ENCODE data around the gene BTBD9. TPM values are rescaled to one million over a fixed set of nuclear protein-coding genes. Genes with fewer than 3 reads are reported as not detected.

Gene BTBD9
- total and polyA plus RNA-seq, 2 of the 13 experiments (the other 11 are each of a cell fraction or from before 2014, with no cell fraction given) = 1.2 to 3.0 TPM

DNA sequence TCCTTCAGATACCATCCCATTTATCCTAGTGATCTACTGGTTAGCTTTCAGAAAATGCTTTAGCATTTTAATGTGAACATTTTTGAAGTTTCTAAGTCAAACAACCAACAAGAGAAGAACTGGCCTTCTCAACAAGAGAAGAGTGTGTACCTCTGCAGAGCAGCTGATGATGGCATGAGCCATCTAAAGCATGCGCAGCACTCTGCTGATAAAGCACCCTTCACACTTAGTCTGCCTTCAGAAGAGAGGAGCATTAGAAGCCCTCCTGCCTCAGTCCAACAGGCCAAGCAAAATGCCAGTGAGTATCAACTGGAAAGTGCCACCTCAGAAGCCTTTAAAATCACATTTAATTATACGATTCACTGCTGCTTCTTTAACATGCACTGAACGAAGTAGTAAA lies 169.2 kb downstream of the BTBD9 start:
- intact Hi-C loops (cut with micrococcal nuclease; ENCODE audit: unreplicated experiment) = no loop called here
- Histone ChIP-seq H3K79me2 (ENCODE audit: insufficient read depth, low read length) (no peaks in the 10 kb centered on the region), H2AFZ (ENCODE audit: low read length) (no peak overlapping the region), H3K4me3 (replicated peaks in 1 of 3; ENCODE audit: insufficient read depth in 1 of 3, low read depth in 2 of 3, low read length in 3 of 3) (no peak overlapping the region), H3K27ac (ENCODE audit: extremely low read length, insufficient read depth, low read length) (no peak overlapping the region), H3K9ac (ENCODE audit: insufficient read depth, low read depth, low read length) (no peak overlapping the region), H3K9me3 (ENCODE audit: low read length) (no peaks in the 10 kb centered on the region), H4K20me1 (ENCODE audit: insufficient read depth, low read length) (no peaks in the 10 kb centered on the region), H3K27me3 (ENCODE audit: control insufficient read depth in 1 of 2, insufficient read depth in 2 of 2, low read length in 2 of 2) (no peaks in the 10 kb centered on the region), H3K4me2 (ENCODE audit: low read depth, low read length) (no peak overlapping the region), H3K4me1 (ENCODE audit: insufficient read depth, low read length) (no peaks in the 10 kb centered on the region), H3K36me3 (replicated peaks in 1 of 2; ENCODE audit: control insufficient read depth in 1 of 2, insufficient read depth in 2 of 2, low read length in 2 of 2) (no peaks in the 10 kb centered on the region)
- ChIA-PET CTCF (ENCODE audit: low intra/inter-chr PET ratio, low total read pairs) (no interaction called here), POLR2A (no interaction called here)
- no peak for FAIRE-seq
- in situ Hi-C loops (cut with HindIII; ENCODE audit: extremely low pct_ligation_motif_present, low pct_unique_long_range_greater_than_20kb) = no loop called here
- no peak for DNase-seq (ENCODE audit: low spot score)
- no TSS peak for BruUV-seq (replicated peaks)
- no peak for ATAC-seq
- 53% methylated on average over 3 of the region's 3 CpGs for WGBS (ENCODE audit: low lambda C conversion rate)
- TF ChIP-seq ZZZ3 (CRISPR knock-in tag; IDR thresholded peaks at IDR 0.05; ENCODE audit: borderline replicate concordance) = no peak
- no peak for TF ChIP-seq ESRRA (CRISPR knock-in tag; IDR thresholded peaks at IDR 0.05; ENCODE audit: low read depth)
- TF ChIP-seq TCF7L2 (IDR thresholded peaks at IDR 0.05; ENCODE audit: low read depth, low read length) = no peak
- no peak for TF ChIP-seq EZH2 (conservative IDR thresholded peaks at IDR 0.05; ENCODE audit: low read depth, low read length)
- TF ChIP-seq NFYC (CRISPR knock-in tag; IDR thresholded peaks at IDR 0.05) = no peak
- no peak for TF ChIP-seq ZNF619 (CRISPR knock-in tag; IDR thresholded peaks at IDR 0.05)
- TF ChIP-seq ZNF616 (CRISPR knock-in tag; IDR thresholded peaks at IDR 0.05; ENCODE audit: low read depth) = no peak
- TF ChIP-seq ZNF615 (CRISPR knock-in tag; IDR thresholded peaks at IDR 0.05; ENCODE audit: borderline replicate concordance) = no peak
- TF ChIP-seq ETV5 (CRISPR knock-in tag; IDR thresholded peaks at IDR 0.05; ENCODE audit: borderline replicate concordance) = no peak
- no peak for TF ChIP-seq ZNF552 (CRISPR knock-in tag; IDR thresholded peaks at IDR 0.05; ENCODE audit: borderline replicate concordance)
- no peak for TF ChIP-seq GABPA (IDR thresholded peaks at IDR 0.05; ENCODE audit: low read depth, low read length)
- no peak for TF ChIP-seq GABPA (CRISPR knock-in tag; IDR thresholded peaks at IDR 0.05; ENCODE audit: low read depth)
- TF ChIP-seq SRSF4 (IDR thresholded peaks at IDR 0.05; ENCODE audit: low read depth, low read length, poor library complexity, severe bottlenecking) = no peak
- TF ChIP-seq, protein P1, sequence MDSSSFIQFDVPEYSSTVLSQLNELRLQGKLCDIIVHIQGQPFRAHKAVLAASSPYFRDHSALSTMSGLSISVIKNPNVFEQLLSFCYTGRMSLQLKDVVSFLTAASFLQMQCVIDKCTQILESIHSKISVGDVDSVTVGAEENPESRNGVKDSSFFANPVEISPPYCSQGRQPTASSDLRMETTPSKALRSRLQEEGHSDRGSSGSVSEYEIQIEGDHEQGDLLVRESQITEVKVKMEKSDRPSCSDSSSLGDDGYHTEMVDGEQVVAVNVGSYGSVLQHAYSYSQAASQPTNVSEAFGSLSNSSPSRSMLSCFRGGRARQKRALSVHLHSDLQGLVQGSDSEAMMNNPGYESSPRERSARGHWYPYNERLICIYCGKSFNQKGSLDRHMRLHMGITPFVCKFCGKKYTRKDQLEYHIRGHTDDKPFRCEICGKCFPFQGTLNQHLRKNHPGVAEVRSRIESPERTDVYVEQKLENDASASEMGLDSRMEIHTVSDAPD (CRISPR knock-in tag; IDR thresholded peaks at IDR 0.05) = no peak
- TF ChIP-seq, protein P2, sequence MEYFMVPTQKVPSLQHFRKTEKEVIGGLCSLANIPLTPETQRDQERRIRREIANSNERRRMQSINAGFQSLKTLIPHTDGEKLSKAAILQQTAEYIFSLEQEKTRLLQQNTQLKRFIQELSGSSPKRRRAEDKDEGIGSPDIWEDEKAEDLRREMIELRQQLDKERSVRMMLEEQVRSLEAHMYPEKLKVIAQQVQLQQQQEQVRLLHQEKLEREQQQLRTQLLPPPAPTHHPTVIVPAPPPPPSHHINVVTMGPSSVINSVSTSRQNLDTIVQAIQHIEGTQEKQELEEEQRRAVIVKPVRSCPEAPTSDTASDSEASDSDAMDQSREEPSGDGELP (IDR thresholded peaks at IDR 0.05; ENCODE audit: borderline replicate concordance, low read depth) = no peak
- no peak for TF ChIP-seq ZSCAN30 (CRISPR knock-in tag; IDR thresholded peaks at IDR 0.05)
- TF ChIP-seq NCOR1 (IDR thresholded peaks at IDR 0.05; ENCODE audit: borderline replicate concordance, low read length) = no peak
- TF ChIP-seq, protein P3, sequence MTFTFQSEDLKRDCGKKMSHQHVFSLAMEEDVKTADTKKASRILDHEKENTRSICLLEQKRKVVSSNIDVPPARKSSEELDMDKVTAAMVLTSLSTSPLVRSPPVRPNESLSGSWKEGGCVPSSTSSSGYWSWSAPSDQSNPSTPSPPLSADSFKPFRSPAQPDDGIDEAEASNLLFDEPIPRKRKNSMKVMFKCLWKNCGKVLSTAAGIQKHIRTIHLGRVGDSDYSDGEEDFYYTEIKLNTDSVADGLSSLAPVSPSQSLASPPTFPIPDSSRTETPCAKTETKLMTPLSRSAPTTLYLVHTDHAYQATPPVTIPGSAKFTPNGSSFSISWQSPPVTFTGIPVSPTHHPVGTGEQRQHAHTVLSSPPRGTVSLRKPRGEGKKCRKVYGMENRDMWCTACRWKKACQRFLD (CRISPR knock-in tag; IDR thresholded peaks at IDR 0.05; ENCODE audit: borderline replicate concordance) = no peak
- TF ChIP-seq ZNF460 (CRISPR knock-in tag; IDR thresholded peaks at IDR 0.05; ENCODE audit: borderline replicate concordance) = no peak
- TF ChIP-seq MED13 (CRISPR knock-in tag; IDR thresholded peaks at IDR 0.05) = no peak
